ENCODE results near the gene CPSF4. TPM values are rescaled to one million over a fixed set of nuclear protein-coding genes. Genes with fewer than 3 reads are reported as not detected.

Gene CPSF4
- total RNA-seq, 1 donor from 2014 or later: 54.5 TPM

DNA sequence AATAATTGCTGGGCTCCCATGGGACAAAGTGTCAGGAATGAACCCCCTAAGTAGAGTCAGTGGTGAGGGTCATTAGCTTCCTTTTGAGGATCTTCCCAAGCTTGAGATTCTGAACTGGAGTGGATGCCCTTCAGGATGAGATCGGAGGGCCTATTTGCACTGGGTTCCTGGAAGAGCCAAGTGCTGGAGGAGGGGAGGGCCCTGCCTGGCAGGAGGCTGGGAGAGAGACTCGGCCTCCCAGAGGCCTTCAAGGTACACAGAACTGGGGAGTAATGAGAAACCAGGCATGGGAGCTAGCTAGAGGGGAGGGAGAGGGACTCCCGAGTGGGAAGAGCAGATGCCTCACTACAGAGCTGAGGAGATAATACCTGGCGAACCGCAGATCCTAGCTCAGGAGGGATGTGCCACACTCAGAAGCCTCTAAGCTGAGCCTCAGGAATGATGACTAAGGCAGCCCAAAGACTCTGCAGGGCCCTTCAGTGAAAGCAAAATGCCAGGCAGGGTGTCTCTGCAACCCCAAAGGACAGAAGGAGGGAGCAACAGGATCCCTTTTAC is 39.8 kb upstream of the CPSF4 start:
- DNase-seq (ENCODE audit: low read depth) (no peak), FAIRE-seq (no peak)
- no peaks in the 10 kb centered on the region for H3K27me3 ChIP-seq (ENCODE audit: control insufficient read depth, insufficient read depth, low read length)
- H3K36me3 ChIP-seq (ENCODE audit: control insufficient read depth, insufficient read depth, low read length): peaks cover 40% of the 10 kb centered on the region
- no peak overlapping the region for H3K4me3 ChIP-seq (ENCODE audit: low read depth, low read length)
- TF ChIP-seq CTCF (IDR thresholded peaks at IDR 0.05; ENCODE audit: insufficient read depth, low read length, severe bottlenecking): no peak

GRCh38 chr7:99399597-99399996 is 39.1 kb upstream of the CPSF4 start:
- no peak for TF ChIP-seq CTCF (IDR thresholded peaks at IDR 0.05; ENCODE audit: insufficient read depth, low read length, severe bottlenecking)
- DNase-seq (ENCODE audit: low read depth) (no peak), FAIRE-seq (no peak)
- peaks cover 38% of the 10 kb centered on the region for H3K36me3 ChIP-seq (ENCODE audit: control insufficient read depth, insufficient read depth, low read length)
- H3K4me3 ChIP-seq (ENCODE audit: low read depth, low read length): no peak overlapping the region
- H3K27me3 ChIP-seq (ENCODE audit: control insufficient read depth, insufficient read depth, low read length): no peaks in the 10 kb centered on the region

DNA sequence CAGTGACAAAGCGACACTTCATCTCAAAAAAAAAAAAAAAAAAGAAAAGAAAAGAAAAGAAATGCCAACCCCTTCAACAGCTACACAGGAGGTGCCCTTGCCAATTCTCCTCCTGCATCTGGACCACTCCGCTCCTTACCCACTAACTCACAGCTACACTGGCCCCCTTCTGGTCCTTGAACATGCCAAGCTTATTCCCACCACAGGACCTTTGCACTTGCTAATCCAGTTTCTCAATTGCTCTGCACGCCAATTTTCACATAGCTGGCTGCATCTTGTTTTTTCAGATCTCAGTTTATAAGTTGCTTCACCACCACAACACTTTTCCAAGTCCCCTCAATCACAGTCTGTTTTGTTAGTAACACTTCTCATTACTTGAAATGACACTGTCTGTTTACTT is 35.9 kb upstream of the CPSF4 start:
- Histone ChIP-seq H3K27me3 (ENCODE audit: control insufficient read depth, insufficient read depth, low read length) (no peaks in the 10 kb centered on the region), H3K36me3 (ENCODE audit: control insufficient read depth, insufficient read depth, low read length) (peaks cover 28% of the 10 kb centered on the region), H3K4me3 (ENCODE audit: low read depth, low read length) (no peak overlapping the region)
- no peak for FAIRE-seq
- no peak for TF ChIP-seq CTCF (IDR thresholded peaks at IDR 0.05; ENCODE audit: insufficient read depth, low read length, severe bottlenecking)
- DNase-seq (ENCODE audit: low read depth): no peak

- FAIRE-seq (no peak), DNase-seq (ENCODE audit: low read depth) (no peak)
- no peak overlapping the region for H3K4me3 ChIP-seq (ENCODE audit: low read depth, low read length)
- peaks cover 26% of the 10 kb centered on the region for H3K36me3 ChIP-seq (ENCODE audit: control insufficient read depth, insufficient read depth, low read length)
- no peaks in the 10 kb centered on the region for H3K27me3 ChIP-seq (ENCODE audit: control insufficient read depth, insufficient read depth, low read length)
- no peak for TF ChIP-seq CTCF (IDR thresholded peaks at IDR 0.05; ENCODE audit: insufficient read depth, low read length, severe bottlenecking)
Measured at GRCh38 chr7:99403764-99404163, 35.0 kb upstream of the CPSF4 start.

GRCh38 chr7:99404235-99404976 is 34.3 kb upstream of the CPSF4 start:
- FAIRE-seq: no peak
- no peak for TF ChIP-seq CTCF (IDR thresholded peaks at IDR 0.05; ENCODE audit: insufficient read depth, low read length, severe bottlenecking)
- Histone ChIP-seq H3K27me3 (ENCODE audit: control insufficient read depth, insufficient read depth, low read length) (no peaks in the 10 kb centered on the region), H3K36me3 (ENCODE audit: control insufficient read depth, insufficient read depth, low read length) (peaks cover 22% of the 10 kb centered on the region), H3K4me3 (ENCODE audit: low read depth, low read length) (no peak overlapping the region)
- peak; percentile 40 for DNase-seq (ENCODE audit: low read depth)

GRCh38 chr7:99404977-99405320 is 33.8 kb upstream of the CPSF4 start:
- Histone ChIP-seq H3K27me3 (ENCODE audit: control insufficient read depth, insufficient read depth, low read length) (no peaks in the 10 kb centered on the region), H3K36me3 (ENCODE audit: control insufficient read depth, insufficient read depth, low read length) (peaks cover 19% of the 10 kb centered on the region), H3K4me3 (ENCODE audit: low read depth, low read length) (no peak overlapping the region)
- FAIRE-seq (no peak), DNase-seq (ENCODE audit: low read depth) (no peak)
- no peak for TF ChIP-seq CTCF (IDR thresholded peaks at IDR 0.05; ENCODE audit: insufficient read depth, low read length, severe bottlenecking)

All from bronchial epithelial cell (primary cell).